ENCODE results near the gene SYDE2.

GRCh38 chr1:85158910-85159309 is 41.9 kb downstream of the SYDE2 start:
- TF ChIP-seq EZH2phosphoT487 (IDR thresholded peaks at IDR 0.05; ENCODE audit: unreplicated experiment) (no peak), CTCF (conservative IDR thresholded peaks at IDR 0.05; ENCODE audit: low read depth in 2 of 2) (no peak), EZH2 (IDR thresholded peaks at IDR 0.05; ENCODE audit: low read depth, unreplicated experiment) (no peak)

All from GM23338 (cell line).